AG04450 (cell line): ENCODE data around the gene PGP. TPM values are rescaled to one million over a fixed set of nuclear protein-coding genes. Genes with fewer than 3 reads are reported as not detected.
A peak's percentile ranks its signal among the peaks of the same experiment; 100 is the strongest.

Experiments used
- CTCF ChIA-PET: fragments of 300-600, 350-600 bp; formaldehyde crosslinking; extraction: SDS; loops from one replicate; lab custom pipeline; 2022; ENCODE audit warnings: antibody characterized with exemption, inconsistent platforms; lab: Charles Lee
- POLR2A ChIA-PET: fragments of 350-600 bp; formaldehyde crosslinking; extraction: SDS; loops from one replicate; lab custom pipeline; 2021; ENCODE audit warnings: antibody characterized with exemption, inconsistent platforms; lab: Yijun Ruan, JAX
- DNase-seq: peaks from one replicate; pipeline ENCODE4 v3.0.0-alpha.2; 2011; ENCODE audit warnings: low read depth, low spot score
- H3K27ac ChIP-seq: one replicate; pipeline ENCODE4 v1.5.1; 2012; ENCODE audit warnings: low read depth, low read length, control low read depth
- H3K27me3 ChIP-seq: one replicate; pipeline ENCODE4 v1.6.0; 2012; ENCODE audit warnings: low read length; ENCODE audit not compliant: control insufficient read depth, insufficient read depth
- H3K4me3 ChIP-seq: 2 replicates; pipeline ENCODE4 v1.5.1; 2011; ENCODE audit warnings: mild to moderate bottlenecking, low read depth, low read length, control low read depth
- H3K9me3 ChIP-seq: 2 replicates; pipeline ENCODE4 v1.5.1; 2012; ENCODE audit warnings: low read length; ENCODE audit not compliant: control insufficient read depth, insufficient read depth
- CTCF ChIP-seq: IDR thresholded peaks from 2 replicates; pipeline ENCODE4 v1.5.1; 2011; ENCODE audit warnings: low read depth, low read length, control low read depth, inconsistent platforms
- polyA plus RNA-seq: library from polyadenylated mRNA; depleted of rRNA; stranded (reverse); fragments of >200 nt; gene quantifications from 2 replicates; pipeline ENCODE4 v1.2.3, GENCODE V29; 2011

PGP gene
- polyA plus RNA-seq, 1 experiment: 3.6 TPM

DNA sequence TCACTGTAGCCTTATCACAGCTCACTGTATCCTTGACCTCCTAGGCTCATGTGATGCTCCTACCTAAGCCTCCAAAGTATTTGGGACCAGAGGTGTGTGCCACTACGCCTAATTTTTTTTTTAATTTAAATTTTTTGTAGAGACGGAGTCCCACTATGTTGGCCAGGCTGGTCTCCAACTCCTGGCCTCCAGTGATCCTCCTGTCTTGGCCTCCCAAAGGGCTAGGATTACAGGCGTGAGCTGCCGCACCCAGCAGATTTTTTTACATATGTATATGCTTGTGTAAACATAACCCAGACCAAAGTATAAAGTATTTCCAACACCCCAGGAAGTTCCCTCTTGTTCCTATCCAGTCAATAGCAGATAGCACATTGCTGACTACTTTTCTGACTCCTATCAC, 1.7 kb upstream of the PGP start:
- ChIA-PET POLR2A (interaction anchor here (0.7 kb wide), 1 partner anchor 273 kb away, joined by 4 read pairs; no protein-coding TSS in a partner anchor), CTCF (no interaction called here)

DNA sequence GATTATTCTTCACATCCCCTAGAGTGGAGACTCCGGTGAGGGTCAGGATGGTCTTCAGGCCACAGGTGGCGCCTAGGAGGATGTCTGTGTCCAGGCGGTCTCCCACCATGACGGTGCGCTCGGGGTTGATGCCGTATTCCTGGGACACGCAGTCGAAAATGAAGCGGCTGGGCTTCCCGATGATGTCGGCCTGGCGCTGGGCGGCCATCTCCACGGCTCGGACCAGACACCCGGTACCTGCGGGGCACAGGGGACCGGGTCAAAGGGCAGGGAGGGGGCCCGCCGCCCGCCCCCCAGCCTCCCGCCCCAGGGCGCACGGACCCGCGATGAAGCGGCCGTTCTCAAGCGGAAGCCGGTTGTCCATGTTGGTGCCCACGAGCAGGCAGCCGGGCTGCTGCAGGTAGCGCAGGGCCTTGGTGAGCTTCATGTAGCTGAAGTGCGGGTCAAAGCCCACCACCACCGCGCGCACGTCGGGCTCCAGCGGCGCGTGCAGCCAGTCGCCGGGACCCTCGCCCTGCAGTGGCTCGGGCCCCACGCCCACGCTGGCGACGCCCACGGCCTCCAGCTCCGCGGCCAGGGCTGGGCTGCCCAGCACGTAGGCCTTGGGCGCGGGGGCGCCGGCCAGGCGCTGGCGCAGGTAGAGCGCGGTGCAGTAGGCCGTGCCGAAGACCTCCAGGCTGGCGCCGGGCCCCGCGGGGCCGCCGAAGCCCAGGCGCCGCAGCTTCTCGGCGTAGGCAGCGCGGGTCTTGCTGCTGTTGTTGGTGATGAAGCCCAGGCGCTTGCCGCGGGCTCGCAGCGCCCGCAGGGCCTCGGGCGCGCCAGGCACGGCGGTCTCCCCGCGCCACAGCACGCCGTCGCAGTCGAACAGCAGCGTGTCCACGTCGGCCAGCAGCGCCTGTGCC, 572 bp downstream of the PGP start:
- Histone ChIP-seq H3K4me3 (peak overlapping the region; percentile 67), H3K9me3 (no peaks in the 10 kb centered on the region; the same call in 1 of the 2 replicates), H3K27ac (no peak overlapping the region), H3K27me3 (no peaks in the 10 kb centered on the region)
- TF ChIP-seq CTCF: no peak
- POLR2A ChIA-PET: interaction anchor here (0.6 to 1.7 kb wide), 8 partner anchors 8 to 318 kb away, joined by 3 to 27 read pairs (median 4); partner anchors contain the start of gene TRAF7
- DNase-seq: no peak
- CTCF ChIA-PET: no interaction called here

More for the DNA sequence above, 1.7 kb upstream of the PGP start:
- no peak for DNase-seq
- H3K27me3 ChIP-seq: no peaks in the 10 kb centered on the region
- H3K9me3 ChIP-seq: no peaks in the 10 kb centered on the region
- no peak overlapping the region for H3K27ac ChIP-seq
- no peak for TF ChIP-seq CTCF
- no peak overlapping the region for H3K4me3 ChIP-seq

GRCh38 chr16:2212362-2213324, 2.0 kb downstream of the PGP start:
- DNase-seq: no peak
- Histone ChIP-seq H3K4me3 (peak overlapping the region; percentile 67), H3K27ac (no peak overlapping the region), H3K27me3 (no peaks in the 10 kb centered on the region), H3K9me3 (no peaks in the 10 kb centered on the region; the same call in 1 of the 2 replicates)
- ChIA-PET POLR2A (interaction anchor here (1.1 kb wide), 1 partner anchor 57 kb away, joined by 3 read pairs; the partner anchor contains the start of gene TRAF7), CTCF (no interaction called here)
- no peak for TF ChIP-seq CTCF

DNA sequence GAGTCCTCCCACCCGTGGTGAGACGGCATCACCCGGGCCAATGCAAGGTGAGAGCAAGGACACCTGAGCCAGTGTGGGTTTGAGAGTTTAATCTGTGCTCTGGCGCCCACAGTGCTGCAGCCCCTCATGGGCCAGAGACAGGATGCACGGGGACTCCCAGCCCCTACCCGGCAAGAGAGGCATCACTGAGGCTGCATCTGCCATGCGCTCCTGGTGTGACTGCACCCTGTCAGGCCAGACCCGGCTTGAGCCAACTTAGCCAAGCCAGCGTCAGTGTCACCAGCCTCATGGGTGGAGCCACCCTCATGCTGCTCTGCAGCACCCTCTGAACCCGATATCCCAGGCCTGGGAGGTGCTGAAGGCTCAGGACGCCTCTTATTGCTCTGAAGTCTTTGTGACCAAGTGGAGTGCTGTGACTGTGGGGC, 2.7 kb downstream of the PGP start:
- no peak for TF ChIP-seq CTCF
- ChIA-PET POLR2A (interaction anchor here (0.7 kb wide), 1 partner anchor 289 kb away, joined by 4 read pairs; no protein-coding TSS in a partner anchor), CTCF (no interaction called here)
- Histone ChIP-seq H3K27me3 (no peaks in the 10 kb centered on the region), H3K27ac (no peak overlapping the region), H3K9me3 (no peaks in the 10 kb centered on the region; the same call in 1 of the 2 replicates), H3K4me3 (no peak overlapping the region)
- no peak for DNase-seq
